GM19043 (cell line): ENCODE measurements around the gene ANGEL2.
"Not testable (repeated sequence)": the region's sequence is repeated elsewhere in the genome, so short reads cannot be mapped to it uniquely, and the experiment has no call there.

Experiments
- ATAC-seq: cut with Tn5 transposase; IDR thresholded peaks from one replicate; pipeline ENCODE4 v1.9.1; 2021; ENCODE audit warnings: low read depth; ENCODE audit not compliant: unreplicated experiment

ANGEL2 gene, protein sequence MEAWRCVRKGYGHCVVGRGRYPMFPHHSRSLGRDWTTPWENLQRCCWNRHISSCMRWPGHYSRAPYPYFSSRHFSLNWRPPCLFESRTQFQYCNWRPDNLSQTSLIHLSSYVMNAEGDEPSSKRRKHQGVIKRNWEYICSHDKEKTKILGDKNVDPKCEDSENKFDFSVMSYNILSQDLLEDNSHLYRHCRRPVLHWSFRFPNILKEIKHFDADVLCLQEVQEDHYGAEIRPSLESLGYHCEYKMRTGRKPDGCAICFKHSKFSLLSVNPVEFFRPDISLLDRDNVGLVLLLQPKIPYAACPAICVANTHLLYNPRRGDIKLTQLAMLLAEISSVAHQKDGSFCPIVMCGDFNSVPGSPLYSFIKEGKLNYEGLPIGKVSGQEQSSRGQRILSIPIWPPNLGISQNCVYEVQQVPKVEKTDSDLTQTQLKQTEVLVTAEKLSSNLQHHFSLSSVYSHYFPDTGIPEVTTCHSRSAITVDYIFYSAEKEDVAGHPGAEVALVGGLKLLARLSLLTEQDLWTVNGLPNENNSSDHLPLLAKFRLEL

DNA sequence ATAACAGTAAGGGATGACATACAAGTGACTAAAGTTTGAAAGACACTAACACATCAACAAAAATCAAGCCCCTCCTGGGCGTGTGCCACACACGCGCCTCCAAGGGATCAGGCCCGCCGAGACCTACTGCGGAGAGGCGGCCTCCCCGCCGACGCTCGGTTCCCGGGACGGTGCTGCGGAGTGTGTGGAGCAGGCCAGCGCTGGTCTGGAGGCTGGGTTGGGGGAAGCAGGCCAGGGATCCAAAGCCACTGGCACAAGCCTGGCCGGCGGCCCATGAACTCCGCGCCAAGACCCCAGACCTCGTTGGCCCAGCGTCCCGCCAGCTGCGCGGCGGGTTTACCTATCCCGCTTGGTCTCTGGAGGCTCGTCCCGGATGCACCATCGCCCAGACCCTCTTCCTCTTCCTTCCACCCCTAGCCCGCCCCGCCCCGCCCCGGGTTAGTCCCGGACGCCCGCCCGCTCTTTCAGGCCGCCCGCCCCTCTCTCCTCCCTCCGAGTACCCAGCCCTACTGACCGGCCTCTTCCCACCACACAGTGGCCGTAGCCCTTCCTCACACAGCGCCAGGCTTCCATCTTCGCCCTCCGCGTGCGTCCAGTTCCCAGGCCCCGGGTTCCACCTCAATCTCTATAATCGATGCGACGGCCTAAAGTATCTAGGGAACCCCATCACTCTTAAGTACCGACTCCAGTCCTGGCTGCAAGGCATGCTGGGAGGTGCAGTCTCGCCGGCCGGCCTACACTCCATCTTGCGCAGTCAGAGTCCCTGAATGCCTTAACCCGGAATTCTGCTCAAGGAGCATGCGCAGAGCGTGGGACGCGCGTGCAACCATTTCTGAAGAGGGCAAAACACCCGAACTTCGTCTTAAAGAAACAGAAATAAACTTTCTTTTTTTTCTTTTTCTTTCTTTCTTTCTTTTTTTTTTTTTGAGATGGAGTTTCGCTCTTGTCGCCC is at the start of gene ANGEL2:
ANGEL2 (minus strand) TSS at position 769 of the 952 bp plus-strand sequence; CDS start at position 573, 196 bp downstream.
- peak; percentile 88 for ATAC-seq

DNA sequence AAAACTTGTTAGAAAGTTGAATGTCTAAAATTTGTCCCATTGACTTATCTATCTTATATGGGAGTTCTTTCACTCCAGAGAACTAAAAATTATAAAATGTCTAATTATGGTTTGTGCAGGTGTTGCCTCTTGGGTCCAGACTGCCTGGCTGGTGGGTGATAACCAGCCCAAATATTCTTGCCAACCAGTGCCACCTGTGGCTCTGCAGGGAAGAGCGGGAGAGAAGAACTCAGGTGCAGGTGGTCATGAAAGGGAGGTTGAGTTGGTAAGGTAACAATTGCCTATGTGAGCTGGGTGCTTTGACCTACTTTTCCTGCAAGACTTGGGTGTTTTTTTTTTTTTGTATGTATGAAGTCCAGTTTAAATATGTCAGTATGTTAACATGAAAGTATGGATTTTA is 45.6 kb upstream of the ANGEL2 start:
- no peak for ATAC-seq

DNA sequence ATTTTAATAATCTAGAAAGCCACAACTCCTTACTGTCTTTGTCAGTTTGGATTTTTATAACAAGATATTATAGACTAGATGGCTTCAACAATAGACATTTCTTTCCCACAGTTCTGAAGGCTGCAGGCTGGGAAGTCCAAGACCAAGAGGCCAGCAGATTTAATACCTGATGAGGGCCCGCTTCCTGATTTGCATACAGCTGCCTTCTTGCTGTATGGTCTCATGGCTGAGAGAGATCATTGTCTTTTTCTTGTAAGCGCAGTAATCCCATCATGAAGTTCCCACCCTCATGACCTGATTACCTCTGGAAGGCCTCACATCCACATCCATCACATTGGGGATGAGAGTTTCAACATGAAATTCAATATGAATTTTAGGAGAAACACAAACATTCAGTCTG is 45.2 kb upstream of the ANGEL2 start:
- no peak for ATAC-seq

DNA sequence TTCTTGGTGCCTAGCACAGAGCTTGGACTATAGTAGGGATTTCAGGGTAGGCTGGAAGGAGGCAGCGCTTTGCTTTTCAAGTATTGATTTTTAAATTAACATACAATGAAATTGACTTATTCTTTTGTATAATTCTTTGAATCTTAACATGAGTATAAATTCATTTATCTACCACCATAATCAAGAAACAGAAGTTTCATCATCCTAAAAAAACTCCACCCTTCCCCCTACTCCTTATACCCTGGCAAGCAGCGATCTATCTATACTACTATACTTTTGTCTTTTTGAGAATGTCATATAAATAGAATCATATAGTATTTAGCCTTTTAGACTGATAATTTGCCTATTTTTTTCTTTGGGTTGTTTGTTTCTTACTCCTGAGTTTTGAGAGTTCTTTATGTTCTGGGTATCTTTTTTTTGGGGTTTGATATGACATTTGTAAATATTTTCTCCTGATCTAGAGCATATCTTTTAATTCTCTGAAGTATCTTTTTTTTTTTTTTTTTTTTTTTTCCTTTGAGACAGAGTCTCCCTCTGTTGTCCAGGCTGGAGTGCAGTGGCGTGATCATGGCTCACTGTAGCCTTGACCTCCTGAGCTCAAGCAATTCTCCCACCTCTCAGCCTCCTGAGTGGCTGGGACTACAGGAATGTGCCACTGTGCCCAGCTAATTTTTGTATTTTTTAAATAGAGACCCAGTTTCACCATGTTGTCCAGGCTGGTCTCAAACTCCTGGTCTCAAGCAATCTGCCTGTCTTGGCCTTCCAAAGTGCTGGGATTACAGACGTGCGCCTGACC is 41.8 kb upstream of the ANGEL2 start:
- ATAC-seq: no peak

DNA sequence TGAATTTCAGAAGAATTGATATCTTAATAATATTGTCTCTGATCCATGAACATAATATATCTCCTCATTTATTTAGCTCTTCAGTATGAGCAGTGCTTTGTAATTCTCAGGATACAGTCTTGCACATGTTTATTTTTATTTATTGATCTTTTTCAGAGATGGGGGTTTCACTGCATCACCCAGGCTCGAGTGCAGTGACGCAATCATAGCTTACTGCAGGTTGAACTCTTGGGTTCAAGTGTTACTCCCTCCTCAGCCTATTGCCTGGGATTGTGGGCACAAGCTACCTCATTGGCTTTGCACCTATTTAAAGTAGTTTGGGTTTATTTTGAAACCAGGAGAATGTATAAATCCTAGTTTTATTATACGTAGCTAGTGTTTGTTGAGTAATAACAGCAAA is 40.1 kb upstream of the ANGEL2 start:
- ATAC-seq: no peak

DNA sequence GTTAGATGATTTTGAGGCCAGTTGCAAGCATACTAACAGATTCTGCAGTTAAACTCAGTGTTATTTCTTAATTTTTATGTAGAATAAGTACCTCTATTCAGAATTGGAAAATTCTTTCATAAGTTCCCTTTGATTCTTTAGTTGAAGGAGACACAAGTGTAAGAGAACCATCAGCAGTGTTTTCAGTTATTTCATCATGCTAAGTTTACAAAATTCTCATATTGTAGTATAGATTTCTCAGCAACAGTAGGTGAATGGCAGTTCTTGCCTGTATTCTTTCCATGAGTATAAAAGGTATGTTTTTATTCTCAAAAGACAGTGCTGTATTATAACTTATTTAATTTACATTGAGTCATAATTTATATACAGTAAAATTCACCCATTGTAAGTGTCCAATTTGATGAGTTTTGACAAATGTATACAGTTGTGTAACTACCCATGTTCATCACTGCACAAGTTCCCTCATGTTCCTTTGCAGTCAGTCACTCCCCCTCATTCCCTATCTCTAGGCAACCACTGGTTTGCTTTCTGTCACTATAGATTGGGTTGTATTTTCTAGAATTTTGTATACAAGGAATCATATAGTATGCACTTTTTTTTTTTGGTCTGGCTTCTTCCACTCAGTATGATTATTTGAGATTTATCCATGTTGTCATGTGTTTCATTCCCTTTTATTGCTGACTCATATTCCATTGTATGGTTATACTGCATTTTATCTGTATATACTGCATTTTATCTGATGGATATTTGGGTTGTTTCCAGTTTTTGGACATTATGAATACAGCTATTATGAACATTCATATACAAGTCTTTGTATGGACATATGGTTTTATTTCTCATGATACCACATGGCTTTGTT is 39.3 kb upstream of the ANGEL2 start:
- ATAC-seq: no peak

DNA sequence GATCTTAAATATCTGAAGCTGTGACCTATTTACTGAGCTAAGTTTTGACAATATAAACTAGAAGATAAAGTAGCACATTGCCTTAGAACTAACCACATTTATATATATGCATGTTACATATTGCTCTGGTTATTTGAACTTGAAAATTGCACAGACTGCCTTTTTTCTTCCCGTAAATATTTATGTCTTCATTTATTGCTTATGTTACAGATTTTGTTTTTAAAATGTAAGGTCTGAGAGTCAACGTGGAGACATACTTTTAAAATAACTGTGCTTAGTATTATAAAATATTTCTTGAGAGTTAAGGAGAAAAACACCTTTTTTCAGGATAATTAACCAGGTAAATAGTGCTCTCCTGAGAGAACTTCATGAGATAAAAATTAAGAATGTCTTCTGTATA is 38.5 kb upstream of the ANGEL2 start:
- no peak for ATAC-seq

DNA sequence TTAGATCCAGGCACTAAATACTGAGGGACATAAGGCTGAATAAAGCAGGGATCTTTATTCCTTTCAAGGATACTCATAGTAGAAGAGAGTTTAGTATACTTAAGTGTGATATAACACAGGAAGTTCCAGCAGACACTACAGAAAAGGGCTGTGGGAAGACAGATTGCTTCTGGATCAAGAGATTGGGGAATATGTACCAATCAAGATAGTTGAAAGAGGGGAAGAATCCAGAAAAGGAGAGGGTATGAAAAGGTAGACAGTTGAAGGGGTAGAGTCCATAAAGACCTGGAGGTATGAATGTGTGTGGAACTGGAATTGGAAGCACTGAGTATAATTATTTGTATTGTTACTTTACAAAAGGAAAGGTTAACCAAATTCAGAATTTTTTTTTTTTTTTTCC is 37.8 kb upstream of the ANGEL2 start:
- ATAC-seq: no peak

DNA sequence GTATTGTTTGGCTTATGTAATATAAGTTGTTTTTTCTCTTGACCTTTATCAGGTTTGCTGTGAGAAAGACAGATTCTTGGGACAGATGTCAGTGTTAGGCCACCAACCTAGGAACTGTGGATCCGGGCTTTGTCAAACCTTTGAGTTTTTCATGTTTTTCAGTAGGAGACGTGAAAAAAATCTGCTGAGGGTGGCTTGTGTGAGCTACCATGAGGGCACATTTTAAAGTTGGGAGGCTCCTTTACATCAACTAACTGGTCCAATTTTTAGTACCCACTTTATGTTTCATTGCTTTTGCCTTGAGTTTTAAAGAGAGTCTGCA is 36.2 kb upstream of the ANGEL2 start:
- ATAC-seq: no peak

DNA sequence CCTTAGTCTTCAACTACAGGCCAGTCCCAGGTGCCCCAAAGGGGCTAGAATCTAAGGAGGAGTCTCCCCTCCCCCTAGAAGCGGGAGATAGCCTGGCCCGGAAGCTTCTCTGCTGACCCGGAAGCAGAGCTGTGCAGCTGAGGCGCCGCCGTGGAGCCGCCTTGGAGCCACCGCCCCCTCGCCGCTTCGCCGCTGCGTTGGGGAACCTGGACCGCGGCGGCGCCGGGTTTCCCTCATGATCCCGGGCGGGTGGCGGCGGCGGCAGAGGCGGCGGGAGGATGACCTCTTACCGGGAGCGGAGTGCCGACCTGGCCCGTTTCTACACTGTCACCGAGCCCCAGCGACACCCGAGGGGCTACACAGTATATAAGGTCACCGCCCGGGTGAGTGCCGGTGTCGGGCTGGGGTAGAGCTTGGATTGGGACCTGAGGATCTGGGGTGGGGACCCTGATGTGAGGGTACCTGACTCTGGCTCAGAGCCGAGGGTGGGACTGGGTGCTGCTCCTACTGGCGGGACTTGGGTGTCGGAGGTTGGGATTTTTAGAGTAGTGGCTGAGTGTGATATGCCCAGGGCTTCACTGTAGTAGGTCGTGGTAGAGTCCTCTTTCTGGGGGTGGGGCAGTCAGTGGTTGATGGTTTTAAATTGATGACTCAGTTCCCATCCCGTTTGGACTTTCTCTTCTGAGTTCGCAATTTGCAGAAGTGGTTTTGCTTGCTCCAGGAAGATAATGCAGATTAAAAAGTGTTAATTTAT is 35.6 kb upstream of the ANGEL2 start, which contains the start of gene RPS6KC1:
RPS6KC1 (plus strand) TSS at position 115 of the 754 bp plus-strand sequence; CDS start at position 279, 164 bp downstream.
- peak; percentile 97 for ATAC-seq

DNA sequence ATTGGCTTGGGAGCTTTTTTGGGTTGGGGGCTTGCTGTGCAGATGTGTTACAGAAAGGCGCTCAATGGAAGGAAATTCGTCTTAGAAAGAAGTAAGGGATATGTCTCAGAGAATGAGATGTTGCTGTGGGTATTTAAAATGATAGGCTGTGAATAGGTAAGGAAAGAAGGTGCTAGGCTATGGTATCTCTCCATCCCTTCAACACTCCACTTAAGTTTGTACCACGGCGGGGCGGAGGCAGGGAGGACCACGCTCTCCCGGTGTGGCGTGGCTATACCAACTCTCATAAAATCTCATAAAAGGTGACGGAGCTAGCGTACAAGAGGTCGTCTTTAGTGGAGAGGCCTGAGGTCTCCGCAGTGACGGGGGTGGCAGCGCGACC is 35.1 kb upstream of the ANGEL2 start:
- ATAC-seq: peak; percentile 28

DNA sequence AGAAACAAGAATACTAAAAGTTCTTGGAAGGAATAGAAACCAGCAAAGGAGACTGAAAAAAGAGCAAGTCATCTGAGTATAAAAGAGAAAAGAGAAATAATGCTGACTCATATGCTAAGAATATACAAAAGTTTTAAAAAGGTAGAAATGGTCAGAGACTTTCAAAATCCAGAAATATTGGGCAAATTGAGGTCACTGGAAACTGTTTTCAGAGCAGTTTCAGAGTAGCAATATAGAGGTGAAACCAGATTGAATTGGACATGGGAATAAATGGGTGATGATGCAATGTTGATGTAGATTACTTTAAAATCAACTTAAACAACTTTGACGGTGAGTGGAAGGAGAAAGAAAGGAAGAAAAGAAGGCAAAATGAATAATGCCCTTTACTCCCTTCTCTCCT is 33.6 kb upstream of the ANGEL2 start:
- ATAC-seq: no peak

DNA sequence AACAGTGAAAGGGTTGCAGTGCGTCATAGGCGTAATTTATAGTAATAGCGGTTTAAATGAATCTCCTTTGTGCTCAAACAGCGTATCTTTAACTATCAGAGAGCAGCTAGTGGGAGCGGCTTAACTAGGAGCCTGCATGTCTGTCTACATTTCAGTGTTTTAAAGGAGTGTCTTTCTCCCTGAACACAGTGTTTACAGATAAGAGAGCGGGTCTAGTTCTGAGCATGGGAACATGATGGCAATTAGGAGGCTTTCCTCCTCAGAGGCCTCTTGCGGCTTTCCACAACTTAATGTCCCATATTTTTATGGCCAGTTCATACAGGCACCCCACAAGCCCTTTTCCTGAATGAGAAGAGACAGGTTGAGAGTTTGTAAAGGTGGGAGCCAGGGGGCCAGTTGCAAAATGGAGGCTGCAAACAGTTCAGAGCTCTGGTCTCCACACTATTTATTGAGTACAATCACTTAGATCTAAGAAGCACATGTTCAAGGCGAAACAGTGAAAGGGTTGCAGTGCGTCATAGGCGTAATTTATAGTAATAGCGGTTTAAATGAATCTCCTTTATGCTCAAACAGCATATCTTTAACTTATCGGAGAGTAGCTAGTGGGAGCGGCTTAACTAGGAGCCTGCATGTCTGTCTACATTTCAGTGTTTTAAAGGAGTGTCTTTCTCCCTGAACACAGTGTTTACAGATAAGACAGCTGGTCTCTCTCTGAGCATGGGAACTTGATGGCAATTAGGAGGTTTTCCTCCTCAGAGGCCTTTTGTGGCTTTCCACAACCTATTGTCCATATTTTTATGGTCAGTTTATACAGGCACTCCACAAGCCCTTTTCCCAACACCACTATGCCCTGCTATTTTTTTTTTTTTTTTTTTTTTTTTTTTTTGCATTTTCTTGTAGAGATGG is 29.9 kb upstream of the ANGEL2 start:
- not testable (repeated sequence) for ATAC-seq

DNA sequence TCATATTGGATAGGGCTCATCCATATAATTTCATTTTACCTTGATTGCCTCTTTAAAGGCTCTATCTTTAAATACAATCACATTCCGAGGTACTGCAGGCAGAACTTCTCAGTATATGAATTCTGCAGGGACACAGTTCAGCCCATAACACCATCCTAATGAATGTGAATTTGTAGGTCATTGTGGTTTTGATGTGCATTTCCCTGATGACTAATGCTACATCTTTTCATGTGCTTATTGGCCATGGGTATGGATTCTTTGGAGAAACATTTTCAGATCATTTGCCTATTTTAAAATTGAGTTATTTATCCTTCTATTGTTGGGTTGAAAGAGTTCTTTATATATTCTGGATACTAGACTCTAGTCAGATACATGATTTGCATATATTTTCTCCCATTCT is 25.8 kb upstream of the ANGEL2 start:
- ATAC-seq: no peak

DNA sequence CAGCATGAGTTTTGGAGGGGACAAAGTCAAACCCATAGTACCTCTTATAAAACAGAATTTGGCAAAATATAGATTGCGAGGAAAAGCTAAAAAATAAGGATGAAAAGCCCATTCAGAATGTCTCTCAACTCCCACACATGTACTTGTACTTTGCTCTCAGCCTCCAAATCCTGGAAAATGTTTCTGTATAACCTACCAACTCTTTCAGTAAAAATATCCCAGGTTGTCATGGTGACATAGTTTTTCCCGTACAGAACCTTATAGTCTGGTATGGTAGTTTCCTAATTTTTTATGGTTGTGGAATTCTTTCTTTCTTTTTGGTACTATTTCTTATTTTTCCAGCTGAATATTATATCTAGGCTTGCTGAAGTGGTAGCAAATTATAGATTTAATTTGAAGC is 19.9 kb upstream of the ANGEL2 start:
- ATAC-seq: no peak

DNA sequence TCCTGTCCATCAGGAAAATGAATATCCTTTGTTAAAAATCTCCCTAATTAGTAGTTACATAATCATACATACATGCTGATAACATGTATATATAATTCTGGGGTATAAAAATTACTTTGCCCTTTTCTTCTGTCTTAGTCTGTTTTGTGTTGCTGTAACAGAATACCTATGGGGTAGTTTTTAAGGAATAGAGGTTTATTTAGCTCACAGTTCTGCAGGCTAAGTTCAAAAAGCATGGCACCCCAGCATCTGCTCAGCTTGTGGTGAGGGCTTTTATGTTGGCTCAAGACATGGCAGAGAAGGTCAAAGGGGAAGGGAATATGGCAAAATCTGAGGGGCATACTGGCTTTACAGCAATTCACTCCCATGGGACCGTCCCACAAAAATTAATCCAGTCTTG is 19.0 kb upstream of the ANGEL2 start:
- no peak for ATAC-seq

DNA sequence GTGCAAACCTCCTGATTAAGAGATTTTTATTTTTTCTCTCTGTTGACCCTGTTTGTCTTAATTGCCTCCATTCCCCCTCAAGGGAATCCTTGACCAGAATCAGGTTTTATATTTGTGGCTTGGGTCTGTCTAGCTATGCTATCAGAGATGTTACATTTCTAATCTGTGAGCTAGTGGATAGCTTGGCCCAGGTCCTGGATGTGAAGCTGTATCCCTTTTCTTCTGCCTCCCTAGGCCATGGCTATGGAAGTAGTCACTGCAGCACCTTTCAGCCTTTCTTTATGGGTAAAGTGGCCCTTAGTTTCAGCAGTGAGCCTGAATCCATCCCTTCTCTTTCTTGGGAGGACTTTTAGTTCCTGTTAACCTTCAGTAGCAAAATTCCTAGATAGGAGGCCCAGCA is 17.0 kb upstream of the ANGEL2 start:
- ATAC-seq: no peak

DNA sequence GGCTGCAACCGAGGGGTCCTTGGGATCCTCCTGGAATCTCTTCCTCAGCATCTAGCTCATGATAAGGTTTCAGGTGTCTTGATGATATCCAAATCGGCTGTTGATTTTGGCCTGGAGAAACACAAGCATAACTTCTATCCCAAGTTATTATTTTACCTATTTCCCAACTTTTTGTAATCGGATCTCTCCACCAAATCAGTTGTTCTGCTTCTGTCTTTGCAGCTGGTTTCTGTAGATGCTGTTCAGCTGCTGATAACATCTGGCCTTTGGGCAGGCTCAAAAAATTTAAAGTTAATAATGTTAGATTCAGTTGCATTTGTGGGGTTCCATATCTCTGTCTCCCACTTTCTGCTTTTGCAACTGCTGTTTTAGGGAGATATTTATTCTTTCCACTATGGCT is 11.4 kb upstream of the ANGEL2 start:
- not testable (repeated sequence) for ATAC-seq
